GM23338 (cell line): Measurements from ENCODE around the gene UBE2QL1. TPM values are rescaled to one million over a fixed set of nuclear protein-coding genes. Genes with fewer than 3 reads are reported as not detected.

ENCODE experiments used
- ATAC-seq: fragments of 200-7000 bp; cut with Tn5 transposase; 3 replicates; pipeline ENCODE4 v1.9.1; 2020
- DNase-seq: peaks from one replicate; pipeline ENCODE4 v3.0.0-alpha.2; 2015; ENCODE audit warnings: low spot score
- H2AFZ ChIP-seq: fragments of 200-600 bp; sonication (generic); 2 replicates; pipeline ENCODE4 v1.8.0; 2016; ENCODE audit warnings: antibody characterized with exemption, mild to moderate bottlenecking, moderate library complexity
- H3F3A ChIP-seq: fragments of 200-600 bp; sonication (generic); replicated peaks from 2 replicates; pipeline ENCODE4 v1.8.0; 2017; ENCODE audit warnings: antibody characterized with exemption, mixed run types, low read depth
- H3K27ac ChIP-seq: fragments of 200-600 bp; sonication (generic); 2 replicates; pipeline ENCODE4 v1.6.1; 2016; ENCODE audit warnings: low read depth
- H3K27me3 ChIP-seq: fragments of 200-600 bp; sonication (generic); 2 replicates; pipeline ENCODE4 v1.8.0; 2016; ENCODE audit warnings: mild to moderate bottlenecking, mixed run types, moderate library complexity; ENCODE audit not compliant: insufficient read depth
- H3K36me3 ChIP-seq: fragments of 200-600 bp; sonication (generic); 2 replicates; pipeline ENCODE4 v1.8.0; 2016; ENCODE audit warnings: mild to moderate bottlenecking; ENCODE audit not compliant: insufficient read depth
- H3K4me1 ChIP-seq: fragments of 200-600 bp; sonication (generic); 2 replicates; pipeline ENCODE4 v1.8.0; 2016; ENCODE audit warnings: mild to moderate bottlenecking, moderate library complexity; ENCODE audit not compliant: insufficient read depth
- H3K4me2 ChIP-seq: fragments of 200-600 bp; sonication (generic); 2 replicates; pipeline ENCODE4 v1.7.1; 2017; ENCODE audit warnings: mixed run types
- H3K4me3 ChIP-seq: fragments of 200-600 bp; sonication (generic); 2 replicates; pipeline ENCODE4 v1.6.1; 2016; ENCODE audit warnings: mixed run types
- H3K79me2 ChIP-seq: fragments of 200-600 bp; sonication (generic); replicated peaks from 2 replicates; pipeline ENCODE4 v1.8.0; 2017; ENCODE audit warnings: mild to moderate bottlenecking; ENCODE audit not compliant: insufficient read depth
- H3K9me2 ChIP-seq: fragments of 200-600 bp; sonication (generic); 2 replicates; pipeline ENCODE4 v1.8.0; 2017; ENCODE audit not compliant: insufficient read depth
- H4K20me1 ChIP-seq: fragments of 200-600 bp; sonication (generic); replicated peaks from 2 replicates; pipeline ENCODE4 v1.8.0; 2017; ENCODE audit warnings: mild to moderate bottlenecking; ENCODE audit not compliant: insufficient read depth
- H3K27ac Mint-ChIP-seq: 2 replicates; pipeline ENCODE4 v1.8.0; 2020; ENCODE audit warnings: inconsistent platforms, mild to moderate bottlenecking, moderate library complexity, mixed read lengths
- H3K27me3 Mint-ChIP-seq: 3 replicates; pipeline ENCODE4 v1.8.0; 2022; ENCODE audit warnings: low read depth, mild to moderate bottlenecking, moderate library complexity, mixed read lengths, inconsistent platforms; ENCODE audit not compliant: insufficient read depth, poor library complexity
- H3K36me3 Mint-ChIP-seq: 3 replicates; pipeline ENCODE4 v1.8.0; 2021; ENCODE audit warnings: low read depth, mild to moderate bottlenecking, inconsistent platforms, moderate library complexity, mixed read lengths
- H3K4me1 Mint-ChIP-seq: 3 replicates; pipeline ENCODE4 v1.8.0; 2020; ENCODE audit warnings: mild to moderate bottlenecking, inconsistent platforms, mixed read lengths
- H3K4me3 Mint-ChIP-seq: 3 replicates; pipeline ENCODE4 v1.8.0; 2021; ENCODE audit warnings: moderate library complexity, mild to moderate bottlenecking, inconsistent platforms, mixed read lengths
- H3K9me3 Mint-ChIP-seq: 3 replicates; pipeline ENCODE4 v1.8.0; 2020; ENCODE audit warnings: moderate library complexity, mild to moderate bottlenecking, inconsistent platforms, mixed read lengths
- CTCF ChIP-seq, 2 experiments: fragments of 200-600 bp in 1 of 2; sonication (generic) in 1 of 2; conservative IDR thresholded peaks; 2 replicates each; pipeline versions ENCODE4 v1.5.1 to v1.6.1; 2016 to 2017; ENCODE audit warnings: antibody characterized with exemption in 2 of 2, low read depth in 2 of 2, mild to moderate bottlenecking in 2 of 2, moderate library complexity in 1 of 2
- ETS1 ChIP-seq: IDR thresholded peaks from 2 replicates; pipeline ENCODE4 v1.6.1; 2016; ENCODE audit warnings: antibody characterized with exemption
- ZNF114 ChIP-seq: fragments of 250-450 bp; sonication (Bioruptor Pico); IDR thresholded peaks from 2 replicates; pipeline ENCODE4 v1.5.0; 2020; ENCODE audit warnings: mild to moderate bottlenecking, moderate library complexity
- ZNF331 ChIP-seq: fragments of 250-450 bp; sonication (Bioruptor Pico); IDR thresholded peaks from 2 replicates; pipeline ENCODE4 v1.5.0; 2020; ENCODE audit warnings: low read depth, mild to moderate bottlenecking, moderate library complexity
- polyA plus RNA-seq: library from polyadenylated mRNA; unstranded; fragments of >200 nt; fragmentation: Nextera tagmentation; extraction: Ambion mirVana; gene quantifications from 2 replicates; pipeline ENCODE4 v1.2.1, GENCODE V29; 2016
- total RNA-seq: library from RNA; depleted of rRNA; stranded (reverse); fragments of >200 nt; shearing (Covaris generic); gene quantifications from 2 replicates; pipeline ENCODE4 v1.2.3, GENCODE V29; 2014

UBE2QL1 gene
- total and polyA plus RNA-seq, 2 experiments from 2014 or later = 0.40 to 0.83 TPM

- Histone ChIP-seq H3F3A (no peaks in the 10 kb centered on the region), H2AFZ (no peak overlapping the region), H3K4me2 (no peak overlapping the region), H3K27ac (no peak overlapping the region), H4K20me1 (no peaks in the 10 kb centered on the region), H3K9me2 (no peaks in the 10 kb centered on the region), H3K79me2 (no peaks in the 10 kb centered on the region), H3K4me3 (no peak overlapping the region), H3K36me3 (no peaks in the 10 kb centered on the region), H3K4me1 (peaks cover 8% of the 10 kb centered on the region), H3K27me3 (no peaks in the 10 kb centered on the region)
- DNase-seq (no peak), ATAC-seq (no peak)
- peaks cover 15% of the 10 kb centered on the region for H3K4me1 Mint-ChIP-seq
- no peaks in the 10 kb centered on the region for H3K36me3 Mint-ChIP-seq
- no peaks in the 10 kb centered on the region for H3K9me3 Mint-ChIP-seq
- no peak for TF ChIP-seq ETS1
- TF ChIP-seq ZNF331 = no peak
- H3K27me3 Mint-ChIP-seq = peaks cover 6% of the 10 kb centered on the region
- no peak overlapping the region for H3K27ac Mint-ChIP-seq
- no peak overlapping the region for H3K4me3 Mint-ChIP-seq
These were observed 45.2 kb downstream of the UBE2QL1 start for GRCh38 chr5:6493681-6494454.

- Histone ChIP-seq H3K36me3 (no peaks in the 10 kb centered on the region), H3K9me2 (no peaks in the 10 kb centered on the region), H3K79me2 (no peaks in the 10 kb centered on the region), H2AFZ (no peak overlapping the region), H3K27me3 (no peaks in the 10 kb centered on the region), H3F3A (no peaks in the 10 kb centered on the region), H3K4me3 (no peak overlapping the region), H3K4me1 (peaks cover 8% of the 10 kb centered on the region), H3K27ac (no peak overlapping the region), H3K4me2 (no peak overlapping the region), H4K20me1 (no peaks in the 10 kb centered on the region)
- Mint-ChIP-seq H3K4me1 (peaks cover 15% of the 10 kb centered on the region), H3K9me3 (no peaks in the 10 kb centered on the region), H3K27ac (no peak overlapping the region), H3K27me3 (peaks cover 6% of the 10 kb centered on the region), H3K36me3 (no peaks in the 10 kb centered on the region), H3K4me3 (no peak overlapping the region)
- no peak for ATAC-seq
- TF ChIP-seq CTCF (conservative IDR thresholded peaks at IDR 0.05; ENCODE audit: low read depth in 2 of 2) (no peak), ETS1 (no peak), ZNF114 (CRISPR knock-in tag) (no peak)
- DNase-seq = no peak
These were observed 46.3 kb downstream of the UBE2QL1 start for GRCh38 chr5:6494939-6495338.
